Chondrocyte (in vitro differentiated cells): Measurements from ENCODE around the gene WSCD2. TPM values are rescaled to one million over a fixed set of nuclear protein-coding genes. Genes with fewer than 3 reads are reported as not detected.

Experiments used
- DNase-seq: peaks from one replicate; pipeline ENCODE4 v3.0.0; 2021; ENCODE audit warnings: mixed read lengths, low spot score
- H3K27ac Mint-ChIP-seq: one replicate; pipeline ENCODE4 v1.8.0; 2021; ENCODE audit warnings: mild to moderate bottlenecking, moderate library complexity, mixed read lengths; ENCODE audit not compliant: unreplicated experiment
- H3K27me3 Mint-ChIP-seq: 2 replicates; pipeline ENCODE4 v1.8.0; 2021; ENCODE audit warnings: low read depth, mixed read lengths
- H3K36me3 Mint-ChIP-seq: 2 replicates; pipeline ENCODE4 v1.8.0; 2021; ENCODE audit warnings: low read depth, mixed read lengths
- H3K4me1 Mint-ChIP-seq: 2 replicates; pipeline ENCODE4 v1.8.0; 2021; ENCODE audit warnings: low read depth, mild to moderate bottlenecking, mixed read lengths
- H3K4me3 Mint-ChIP-seq: one replicate; pipeline ENCODE4 v1.8.0; 2021; ENCODE audit warnings: mild to moderate bottlenecking, moderate library complexity, mixed read lengths; ENCODE audit not compliant: unreplicated experiment
- H3K9me3 Mint-ChIP-seq: 2 replicates; pipeline ENCODE4 v1.8.0; 2021; ENCODE audit warnings: low read depth, mixed read lengths
- CTCF ChIP-seq: fragments of 200-600 bp; sonication (generic); IDR thresholded peaks from 2 replicates; pipeline ENCODE4 v1.5.0; 2021; ENCODE audit warnings: antibody characterized with exemption, mild to moderate bottlenecking, moderate library complexity
- total RNA-seq: library from RNA; stranded (reverse); gene quantifications from 3 replicates; pipeline ENCODE4 v1.2.1, GENCODE V29; 2021

Gene WSCD2
- total RNA-seq, 1 donor from 2014 or later = 0.32 TPM

GRCh38 chr12:108090107-108090899 is 38.8 kb upstream of the WSCD2 start:
- Mint-ChIP-seq H3K36me3 (peaks cover 3% of the 10 kb centered on the region), H3K4me1 (no peaks in the 10 kb centered on the region), H3K4me3 (no peak overlapping the region), H3K27me3 (peaks cover 15% of the 10 kb centered on the region), H3K9me3 (peaks cover 21% of the 10 kb centered on the region), H3K27ac (no peak overlapping the region)
- no peak for TF ChIP-seq CTCF
- DNase-seq = no peak

- H3K9me3 Mint-ChIP-seq = peaks cover 21% of the 10 kb centered on the region
- no peak for DNase-seq
- no peak overlapping the region for H3K4me3 Mint-ChIP-seq
- H3K27me3 Mint-ChIP-seq = peaks cover 15% of the 10 kb centered on the region
- no peaks in the 10 kb centered on the region for H3K4me1 Mint-ChIP-seq
- no peak for TF ChIP-seq CTCF
- peaks cover 3% of the 10 kb centered on the region for H3K36me3 Mint-ChIP-seq
- no peak overlapping the region for H3K27ac Mint-ChIP-seq
Observed at GRCh38 chr12:108090932-108091678, 38.0 kb upstream of the WSCD2 start.

- no peak overlapping the region for H3K4me3 Mint-ChIP-seq
- no peak for DNase-seq
- peaks cover 15% of the 10 kb centered on the region for H3K27me3 Mint-ChIP-seq
- no peak overlapping the region for H3K27ac Mint-ChIP-seq
- TF ChIP-seq CTCF = no peak
- H3K4me1 Mint-ChIP-seq = no peaks in the 10 kb centered on the region
- H3K9me3 Mint-ChIP-seq = peaks cover 21% of the 10 kb centered on the region
- H3K36me3 Mint-ChIP-seq = peaks cover 3% of the 10 kb centered on the region
Observed at GRCh38 chr12:108091679-108092051, 37.4 kb upstream of the WSCD2 start.

GRCh38 chr12:108093209-108093608 is 35.9 kb upstream of the WSCD2 start:
- no peaks in the 10 kb centered on the region for H3K36me3 Mint-ChIP-seq
- H3K9me3 Mint-ChIP-seq = peaks cover 7% of the 10 kb centered on the region
- no peak for TF ChIP-seq CTCF
- peaks cover 17% of the 10 kb centered on the region for H3K27me3 Mint-ChIP-seq
- H3K27ac Mint-ChIP-seq = no peak overlapping the region
- DNase-seq = no peak
- no peaks in the 10 kb centered on the region for H3K4me1 Mint-ChIP-seq
- no peak overlapping the region for H3K4me3 Mint-ChIP-seq

GRCh38 chr12:108094056-108094649 is 34.9 kb upstream of the WSCD2 start:
- no peak for TF ChIP-seq CTCF
- no peak for DNase-seq
- Mint-ChIP-seq H3K36me3 (no peaks in the 10 kb centered on the region), H3K27ac (no peak overlapping the region), H3K27me3 (peaks cover 18% of the 10 kb centered on the region), H3K4me3 (no peak overlapping the region), H3K4me1 (no peaks in the 10 kb centered on the region), H3K9me3 (no peaks in the 10 kb centered on the region)
